ENCODE results near the gene NSMF.

The NSMF gene

GRCh38 chr9:137445930-137446431, 13.2 kb downstream of the NSMF start:
- DNase-seq (ENCODE audit: low spot score): no peak

DNA sequence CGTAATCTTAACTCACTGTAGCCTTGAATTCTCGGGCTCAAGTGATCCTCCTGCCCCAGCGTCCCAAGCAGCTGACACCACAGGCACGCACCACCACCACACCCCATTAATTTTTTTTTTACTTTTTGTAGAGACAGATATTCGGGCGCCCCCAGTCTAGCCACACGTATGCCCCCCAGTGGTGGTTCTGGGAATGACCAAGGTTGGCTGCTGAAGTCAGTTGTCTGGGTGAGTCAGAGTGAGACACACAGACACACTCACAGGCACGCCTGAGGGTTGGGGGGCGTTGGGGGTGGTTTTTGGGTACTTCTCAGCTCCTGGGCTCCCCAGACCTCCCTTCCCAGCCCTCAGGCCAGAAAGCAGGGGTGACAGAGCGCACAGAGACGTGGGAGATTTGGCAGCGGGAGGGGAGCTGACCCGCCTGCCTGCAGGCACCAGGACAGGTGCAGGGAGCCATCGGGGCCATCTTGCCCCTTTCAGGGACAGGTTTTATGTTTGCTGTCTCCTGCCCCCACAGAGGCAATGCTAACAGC, 13.8 kb downstream of the NSMF start:
- DNase-seq (ENCODE audit: low spot score): peak; percentile 68

DNA sequence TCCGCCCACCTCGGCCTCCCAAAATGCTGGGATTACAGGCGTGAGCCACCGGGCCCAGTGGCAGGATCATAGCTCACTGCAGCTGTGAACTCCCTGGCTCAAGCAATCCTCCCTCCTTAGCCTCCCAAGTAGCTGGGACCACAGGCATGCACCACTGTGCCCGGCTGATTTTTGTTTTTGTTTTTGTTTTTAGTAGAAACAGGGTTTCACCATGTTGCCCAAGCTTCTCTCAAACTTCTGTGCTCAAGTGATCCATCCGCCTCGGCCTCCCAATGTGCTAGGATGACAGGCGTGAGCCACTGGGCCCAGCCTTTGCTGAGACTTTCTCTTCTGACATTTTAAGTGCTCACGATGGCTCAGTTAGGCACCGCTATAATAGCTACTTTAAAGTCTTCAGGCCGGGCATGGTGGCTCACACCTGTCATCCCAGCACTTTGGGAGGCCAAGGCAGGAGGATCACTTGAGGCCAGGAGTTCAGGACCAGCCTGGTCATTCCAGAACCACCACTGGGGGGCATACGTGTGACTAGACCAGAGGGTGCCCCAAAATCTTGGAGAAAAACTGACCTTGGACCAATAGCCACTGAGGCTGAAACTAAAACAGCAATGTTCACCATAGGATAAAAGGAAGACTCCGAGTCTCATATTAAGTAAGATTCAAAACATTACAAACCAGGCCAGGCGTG, 14.9 kb downstream of the NSMF start:
- no peak for DNase-seq (ENCODE audit: low spot score)

DNA sequence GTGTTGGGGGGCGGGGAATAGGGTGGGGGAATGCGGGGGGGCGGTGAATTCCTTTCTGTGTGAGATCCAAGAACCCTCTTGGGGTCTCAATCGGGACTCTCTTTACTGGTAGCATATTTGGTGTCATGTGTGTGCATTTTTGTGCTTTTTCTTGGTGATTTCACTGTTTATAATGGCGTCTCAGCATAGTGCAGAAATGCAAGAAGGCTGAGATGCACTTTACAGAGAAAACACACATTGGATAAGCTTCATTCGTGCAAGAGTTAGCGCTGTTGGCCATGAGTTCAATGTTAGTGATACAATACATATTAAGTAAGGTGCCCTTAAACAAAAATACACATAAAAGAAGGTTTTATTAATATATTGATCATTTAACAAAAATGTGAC, 17.2 kb downstream of the NSMF start:
- no peak for DNase-seq (ENCODE audit: low spot score)

GRCh38 chr9:137441289-137441934, 17.7 kb downstream of the NSMF start, which contains the start of gene ENTPD8:
Gene ENTPD8, minus strand, starts transcription at chr9:137441357. Its CDS starts 3,072 bp downstream, at chr9:137438285.
- no peak for DNase-seq (ENCODE audit: low spot score)

DNA sequence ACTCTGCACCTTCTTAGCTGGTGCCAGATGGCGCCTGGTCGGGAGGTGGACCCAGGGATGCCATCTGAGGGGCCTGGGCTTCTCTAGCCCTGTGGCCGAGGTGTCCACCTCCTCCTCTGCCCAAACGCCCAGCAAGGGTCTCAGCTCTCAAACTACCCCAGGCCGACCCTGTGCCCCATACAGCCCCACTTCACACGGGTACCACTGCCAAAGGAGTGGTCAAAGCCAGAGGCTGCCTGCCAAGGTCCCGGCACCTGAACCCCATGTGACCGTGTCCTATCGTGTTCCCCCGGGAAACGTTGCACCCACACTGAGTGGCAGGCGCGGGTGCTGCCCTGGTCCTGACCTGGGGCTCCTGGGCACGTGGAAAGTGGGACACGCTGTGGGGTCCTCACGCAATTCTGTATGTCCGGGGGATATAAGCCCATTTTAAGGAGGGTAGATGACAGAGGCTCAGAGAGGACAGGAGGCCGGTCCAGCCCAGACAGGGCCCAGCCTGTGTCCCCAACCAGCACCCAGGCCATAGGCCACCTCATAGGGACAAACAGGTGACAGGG, 19.9 kb downstream of the NSMF start:
- DNase-seq (ENCODE audit: low spot score): no peak

GRCh38 chr9:137438591-137439157, 20.5 kb downstream of the NSMF start:
- DNase-seq (ENCODE audit: low spot score): no peak

- DNase-seq (ENCODE audit: low spot score): no peak
Observed at GRCh38 chr9:137437691-137438590, 21.2 kb downstream of the NSMF start.

DNA sequence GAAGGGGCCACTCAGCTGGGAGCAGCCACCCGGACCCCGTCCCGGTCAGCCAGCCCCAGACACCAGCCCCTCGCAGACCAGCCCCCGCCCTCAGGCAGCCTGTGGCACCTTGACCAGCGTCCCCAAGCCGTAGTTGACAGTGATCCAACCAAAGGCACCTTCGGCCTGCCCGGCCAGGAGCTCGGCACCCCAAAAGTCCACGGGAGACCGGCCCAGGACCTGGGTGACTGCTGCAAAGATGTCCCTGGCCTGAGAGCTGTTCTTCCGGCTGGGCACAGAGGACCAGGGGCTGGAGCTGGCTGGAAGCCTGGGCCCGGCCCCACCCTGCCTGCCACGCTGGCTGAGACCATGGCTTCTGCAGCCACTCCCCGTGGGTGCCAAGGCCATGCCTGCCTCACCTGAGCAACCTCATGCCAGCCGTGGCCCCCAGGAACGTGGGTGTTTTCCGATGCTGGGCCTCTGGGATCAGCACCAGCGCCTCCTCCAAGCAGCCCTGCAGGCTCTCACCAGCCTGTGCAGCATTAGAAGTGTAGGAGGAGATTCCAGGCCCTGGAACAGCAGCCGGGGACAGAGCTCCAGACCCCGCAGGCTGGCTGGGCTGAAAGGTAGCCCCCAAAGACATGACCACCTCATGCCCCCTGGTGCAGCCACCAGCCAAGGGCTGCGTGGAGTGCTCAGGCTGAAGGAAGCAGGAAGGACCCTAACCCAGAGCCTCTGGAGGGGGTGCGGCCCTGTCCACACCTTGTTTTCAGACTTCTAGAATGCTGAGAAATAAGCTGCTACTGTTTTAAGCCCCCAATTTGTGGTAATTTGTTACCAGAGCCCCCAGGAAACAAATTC, 22.2 kb downstream of the NSMF start:
- no peak for DNase-seq (ENCODE audit: low spot score)

GRCh38 chr9:137435980-137436760, 23.0 kb downstream of the NSMF start:
- DNase-seq (ENCODE audit: low spot score): no peak

DNA sequence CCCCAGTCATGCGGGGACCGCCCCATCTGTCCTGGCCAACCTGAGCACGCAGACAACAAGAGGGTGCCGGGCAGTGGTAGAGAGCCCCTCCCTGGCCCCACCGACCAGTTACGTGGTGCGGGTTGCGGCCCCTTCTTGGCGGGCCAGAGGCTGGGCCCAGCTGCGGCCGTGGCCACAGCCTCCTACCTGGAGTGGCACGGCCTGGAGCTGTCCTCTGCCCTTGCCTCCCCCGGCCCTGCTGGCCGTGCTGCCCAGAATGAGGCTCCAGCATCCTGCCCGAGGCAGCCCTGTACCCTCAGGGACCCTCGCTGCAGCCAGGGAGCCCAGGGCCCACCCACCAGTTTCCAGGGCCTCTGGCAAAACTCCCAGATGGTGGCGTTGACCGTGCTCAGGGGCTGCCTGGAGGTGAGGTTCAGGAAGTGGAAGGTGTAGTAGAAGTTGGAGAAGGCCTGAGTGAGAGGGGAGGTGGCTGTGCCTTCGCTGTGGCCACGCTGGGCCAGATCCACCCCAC, 23.7 kb downstream of the NSMF start:
- no peak for DNase-seq (ENCODE audit: low spot score)

DNA sequence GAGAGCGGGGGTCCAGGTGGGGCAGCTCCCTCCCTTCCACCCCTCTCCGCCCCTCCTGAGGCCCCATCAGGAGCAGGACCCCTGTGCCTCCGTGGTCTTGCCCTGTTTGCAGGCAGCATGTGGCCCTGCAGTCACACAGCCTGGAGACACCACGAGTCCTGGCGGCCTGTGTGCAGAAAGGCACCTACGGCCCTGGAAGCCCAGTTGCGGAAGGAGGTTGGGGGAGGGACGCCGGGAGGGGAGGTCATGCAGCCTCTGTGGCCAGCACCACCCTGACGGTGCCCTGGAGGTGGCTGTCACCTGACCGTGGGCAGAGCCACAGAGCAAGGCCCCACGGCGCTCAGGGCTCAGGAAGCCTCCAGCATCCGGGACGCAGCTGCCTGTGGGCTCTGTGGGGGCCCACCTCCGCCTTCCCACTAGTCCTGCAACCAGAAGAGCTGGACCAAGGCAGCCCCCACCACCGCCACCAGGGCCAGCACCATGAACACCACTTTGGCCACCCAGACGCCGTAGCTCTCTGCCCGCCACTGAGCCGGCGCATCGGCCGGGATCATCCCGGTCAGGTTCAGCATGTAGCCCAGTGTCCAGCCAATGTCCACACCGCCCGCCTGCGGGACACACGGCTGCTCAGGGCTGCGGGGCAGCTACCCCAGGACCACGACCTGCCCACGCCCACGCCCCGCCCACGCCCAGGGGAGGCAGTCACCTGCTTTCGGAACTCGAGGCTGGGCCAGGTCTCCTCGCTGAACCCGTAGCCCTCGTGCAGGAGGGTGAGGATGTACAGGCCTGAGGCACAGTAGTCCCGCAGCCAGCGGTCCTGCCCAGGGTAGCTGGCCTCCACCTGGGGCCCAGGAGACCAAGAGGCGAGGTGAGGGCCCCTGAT, 24.4 kb downstream of the NSMF start:
- no peak for DNase-seq (ENCODE audit: low spot score)

DNA sequence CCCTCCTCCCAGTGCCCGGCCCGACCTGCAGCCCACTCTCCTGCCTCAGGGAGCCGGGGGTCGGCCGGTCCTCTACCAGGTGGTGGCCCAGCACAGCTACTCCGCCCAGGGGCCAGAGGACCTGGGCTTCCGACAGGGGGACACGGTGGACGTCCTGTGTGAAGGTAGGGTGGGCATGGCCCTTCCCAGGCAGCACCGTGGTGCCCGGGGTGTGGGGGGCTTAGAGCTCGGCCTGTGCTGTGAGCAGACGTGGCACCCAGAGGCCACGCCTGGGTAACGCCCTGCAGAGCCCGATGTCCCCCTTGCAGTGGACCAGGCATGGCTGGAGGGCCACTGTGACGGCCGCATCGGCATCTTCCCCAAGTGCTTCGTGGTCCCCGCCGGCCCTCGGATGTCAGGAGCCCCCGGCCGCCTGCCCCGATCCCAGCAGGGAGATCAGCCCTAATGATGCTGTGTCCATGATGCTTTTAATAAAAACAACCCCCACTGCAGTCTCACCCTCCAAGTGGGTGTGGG, 25.2 kb downstream of the NSMF start:
- no peak for DNase-seq (ENCODE audit: low spot score)

DNA sequence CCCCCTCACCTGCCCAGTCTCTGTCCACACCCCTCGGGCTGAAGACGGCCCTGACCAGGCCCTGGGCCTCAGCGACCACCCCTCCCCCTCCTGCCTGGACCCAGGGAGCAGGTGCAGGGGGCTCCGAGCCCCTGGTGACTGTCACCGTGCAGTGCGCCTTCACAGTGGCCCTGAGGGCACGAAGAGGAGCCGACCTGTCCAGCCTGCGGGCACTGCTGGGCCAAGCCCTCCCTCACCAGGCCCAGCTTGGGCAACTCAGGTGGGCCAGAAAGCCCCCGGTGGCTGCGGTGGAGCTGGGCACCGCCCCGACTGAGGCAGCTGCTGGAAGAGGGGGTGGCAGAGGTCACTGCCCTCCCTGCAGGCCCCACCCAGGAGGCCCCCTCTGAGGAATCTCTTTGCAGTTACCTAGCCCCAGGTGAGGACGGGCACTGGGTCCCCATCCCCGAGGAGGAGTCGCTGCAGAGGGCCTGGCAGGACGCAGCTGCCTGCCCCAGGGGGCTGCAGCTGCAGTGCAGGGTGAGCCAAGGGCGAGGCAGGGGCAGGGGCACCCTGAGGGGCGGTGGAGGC, 25.7 kb downstream of the NSMF start:
- DNase-seq (ENCODE audit: low spot score): no peak

DNA sequence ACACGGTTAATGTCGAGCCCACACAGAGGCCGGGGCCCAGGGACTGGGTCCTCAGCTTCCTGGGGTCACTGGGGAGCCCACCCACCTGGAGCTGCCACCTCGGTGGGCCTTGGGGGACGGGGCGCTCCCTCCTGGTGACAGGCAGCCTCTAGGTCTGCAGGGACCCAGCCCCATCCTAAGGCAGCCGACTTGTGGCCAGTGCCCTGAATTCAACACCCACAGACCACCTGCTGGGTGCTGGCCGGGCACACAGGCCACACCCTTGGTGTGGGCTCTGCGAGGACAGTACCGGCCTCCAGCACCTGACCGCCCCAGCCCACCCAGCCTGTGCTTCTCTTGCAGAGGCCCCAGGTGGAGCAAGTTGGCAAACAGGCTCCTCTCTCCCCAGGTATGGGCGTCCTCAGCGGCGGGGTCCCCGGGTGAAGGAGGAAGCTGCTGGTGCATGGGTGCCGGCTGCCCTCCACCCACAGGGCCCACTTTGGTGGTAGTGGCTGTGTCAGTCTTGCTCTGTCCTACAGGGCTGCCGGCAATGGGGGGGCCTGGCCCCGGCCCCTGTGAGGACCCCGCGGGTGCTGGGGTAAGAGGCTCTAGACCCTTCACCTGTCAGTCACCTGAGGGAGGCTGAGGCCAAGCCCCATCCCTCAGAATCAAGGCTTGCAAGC, 26.3 kb downstream of the NSMF start:
- DNase-seq (ENCODE audit: low spot score): no peak

DNA sequence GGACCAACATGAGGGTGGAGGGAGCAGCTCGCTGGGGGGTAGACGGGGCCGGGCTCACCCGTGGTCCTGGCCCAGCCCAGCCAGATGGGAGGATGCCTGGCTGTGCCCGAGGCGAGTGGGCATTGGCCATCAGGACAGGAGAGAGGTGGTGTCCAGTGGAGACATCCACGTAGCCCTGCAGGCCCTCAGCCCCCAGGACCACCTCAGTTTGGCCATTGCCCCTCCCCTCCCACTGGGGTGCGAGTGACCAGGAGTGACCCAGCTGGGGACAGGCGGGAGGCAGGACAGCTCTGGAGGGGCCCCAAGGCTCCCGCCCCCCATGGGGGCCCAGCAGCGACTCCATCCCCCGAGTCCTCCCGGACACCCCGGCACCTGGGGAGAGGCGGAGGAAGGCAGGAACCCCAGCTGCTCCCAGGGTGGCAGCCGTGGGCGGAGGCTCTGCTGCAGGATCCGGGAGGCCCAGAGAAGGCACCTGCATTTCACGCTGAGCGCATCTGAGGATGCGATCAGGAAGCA, 27.7 kb downstream of the NSMF start:
- DNase-seq (ENCODE audit: low spot score): no peak

DNA sequence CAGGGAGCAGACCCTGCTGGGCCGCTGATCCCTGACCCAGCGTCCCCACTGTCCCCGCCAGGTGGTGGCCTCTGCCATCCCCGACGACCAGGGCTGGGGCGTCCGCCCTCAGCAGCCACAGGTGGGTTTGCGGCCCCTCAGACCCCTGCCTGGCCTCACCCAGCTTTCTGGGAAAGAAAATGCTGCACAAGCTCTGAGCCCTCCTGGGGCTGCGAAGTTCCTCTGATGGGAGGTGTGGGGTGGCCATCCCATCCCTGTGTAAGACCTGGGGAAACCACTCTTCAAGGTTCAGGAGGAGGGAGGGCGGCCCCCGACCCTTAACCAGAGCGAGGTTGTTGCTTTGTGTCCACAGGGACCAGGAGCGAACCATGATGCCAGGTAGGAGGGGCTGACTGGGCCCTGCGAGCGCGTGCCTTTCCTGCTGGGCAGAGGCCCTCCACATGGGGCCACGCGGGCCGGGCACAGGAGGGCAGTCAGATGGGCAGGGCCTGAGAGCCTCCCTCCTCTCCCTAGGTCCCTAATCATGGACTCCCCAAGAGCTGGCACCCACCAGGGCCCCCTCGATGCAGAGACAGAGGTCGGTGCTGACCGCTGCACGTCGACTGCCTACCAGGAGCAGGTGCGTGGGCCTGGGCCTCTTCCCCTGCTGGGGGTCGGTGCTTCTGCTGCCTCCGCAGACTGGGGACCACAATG, 28.3 kb downstream of the NSMF start:
- DNase-seq (ENCODE audit: low spot score): no peak
